Activated CD4-positive, alpha-beta T cell treated with anti-CD3 and anti-CD28 coated beads, Interleukin-2, amount 10 ng/mL, durations not matched to agents 7 days and 5 days (primary cell): Measurements from ENCODE around the gene LCP1. TPM values are rescaled to one million over a fixed set of nuclear protein-coding genes. Genes with fewer than 3 reads are reported as not detected.

Source experiments
- CTCF ChIA-PET: fragments of 350-600 bp; sonication (Branson Sonifier 250); formaldehyde crosslinking; loops from one replicate; lab custom pipeline; 2021; ENCODE audit warnings: antibody characterized with exemption; lab: Charles Lee
- POLR2A ChIA-PET: fragments of 350-600 bp; sonication (Branson Sonifier 250); formaldehyde crosslinking; loops from one replicate; lab custom pipeline; 2021; ENCODE audit warnings: antibody characterized with exemption; lab: Charles Lee
- DNase-seq: peaks from one replicate; pipeline ENCODE4 v3.0.0-alpha.2; 2020
- H3K27ac Mint-ChIP-seq: one replicate; pipeline ENCODE4 v1.8.0; 2021; ENCODE audit warnings: mild to moderate bottlenecking, moderate library complexity, mixed read lengths
- H3K27me3 Mint-ChIP-seq: one replicate; pipeline ENCODE4 v1.8.0; 2021; ENCODE audit warnings: mixed read lengths
- H3K36me3 Mint-ChIP-seq: one replicate; pipeline ENCODE4 v1.8.0; 2021; ENCODE audit warnings: low read depth, mixed read lengths
- H3K4me1 Mint-ChIP-seq: one replicate; pipeline ENCODE4 v1.8.0; 2021; ENCODE audit warnings: mixed read lengths
- H3K4me3 Mint-ChIP-seq: one replicate; pipeline ENCODE4 v1.8.0; 2021; ENCODE audit warnings: mild to moderate bottlenecking, moderate library complexity, mixed read lengths
- H3K9me3 Mint-ChIP-seq: one replicate; pipeline ENCODE4 v1.8.0; 2021; ENCODE audit warnings: mixed read lengths
- total RNA-seq, 2 experiments: library from RNA; stranded (reverse); gene quantifications; one replicate each; pipeline ENCODE4 v1.2.3, GENCODE V29; 2021

Gene LCP1
- total RNA-seq, 2 experiments from 2014 or later = 1,260 to 1,323 TPM

DNA sequence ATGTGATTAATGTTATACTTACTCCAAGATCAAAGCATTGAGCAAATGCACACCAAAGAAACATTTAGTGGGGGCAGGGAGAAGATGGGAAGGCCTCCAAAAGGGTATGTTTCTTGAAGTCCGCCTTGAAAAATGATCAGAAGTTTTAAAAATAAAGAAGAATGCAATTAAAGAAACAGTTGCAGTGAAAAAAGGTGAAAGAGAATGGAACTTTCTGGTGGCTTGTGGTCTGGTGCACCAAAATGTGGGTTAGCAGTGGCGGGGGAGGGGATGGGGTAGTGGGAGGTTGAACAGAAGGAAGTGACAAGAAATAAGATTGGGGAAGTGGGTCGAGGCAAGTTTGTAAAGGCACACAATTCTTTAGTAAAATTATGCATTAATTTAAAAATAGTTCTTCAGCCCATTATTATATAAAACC lies 2.5 kb downstream of the LCP1 start:
- DNase-seq = peak; percentile 89
- H3K4me1 Mint-ChIP-seq = peaks cover 66% of the 10 kb centered on the region
- POLR2A ChIA-PET = interaction anchor here (0.6 to 0.7 kb wide), 2 partner anchors 12 to 142 kb away, joined by 3 to 4 read pairs; no protein-coding TSS in a partner anchor
- peaks cover 67% of the 10 kb centered on the region for H3K36me3 Mint-ChIP-seq
- H3K9me3 Mint-ChIP-seq = no peaks in the 10 kb centered on the region
- no peaks in the 10 kb centered on the region for H3K27me3 Mint-ChIP-seq
- peak overlapping the region; percentile 93 for H3K4me3 Mint-ChIP-seq
- peak overlapping the region; percentile 98 for H3K27ac Mint-ChIP-seq
- CTCF ChIA-PET = interaction anchor here (1.2 to 1.9 kb wide), 2 partner anchors 19 to 142 kb away, joined by 5 to 6 read pairs; no protein-coding TSS in a partner anchor

DNA sequence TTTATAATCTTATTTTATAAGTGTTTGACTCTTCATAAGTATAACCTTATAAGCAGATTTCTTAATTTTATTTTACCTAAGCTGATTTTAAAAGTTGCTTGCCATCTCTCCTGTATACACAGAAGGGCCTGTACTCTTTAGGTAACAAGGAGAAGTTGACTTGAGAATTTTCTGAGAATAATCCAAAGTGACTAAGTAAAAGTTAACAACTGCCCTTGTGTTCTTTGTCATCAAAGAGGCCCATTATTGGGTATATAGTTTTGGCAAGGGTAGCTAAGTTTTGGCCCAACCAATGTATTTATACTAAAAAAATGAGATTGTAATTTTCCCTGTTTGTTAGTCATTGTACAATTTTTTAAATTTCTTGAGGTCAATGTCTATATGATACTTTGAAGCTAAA lies 3.2 kb downstream of the LCP1 start:
- no peak for DNase-seq
- peak overlapping the region; percentile 93 for H3K4me3 Mint-ChIP-seq
- ChIA-PET POLR2A (interaction anchor here (0.7 kb wide), 1 partner anchor 143 kb away, joined by 4 read pairs; no protein-coding TSS in a partner anchor), CTCF (interaction anchor here (0.9 to 1.9 kb wide), 3 partner anchors 17 to 143 kb away, joined by 5 to 6 read pairs (median 6); no protein-coding TSS in a partner anchor)
- H3K9me3 Mint-ChIP-seq = no peaks in the 10 kb centered on the region
- H3K4me1 Mint-ChIP-seq = peaks cover 64% of the 10 kb centered on the region
- peaks cover 73% of the 10 kb centered on the region for H3K36me3 Mint-ChIP-seq
- peak overlapping the region; percentile 98 for H3K27ac Mint-ChIP-seq
- H3K27me3 Mint-ChIP-seq = no peaks in the 10 kb centered on the region

DNA sequence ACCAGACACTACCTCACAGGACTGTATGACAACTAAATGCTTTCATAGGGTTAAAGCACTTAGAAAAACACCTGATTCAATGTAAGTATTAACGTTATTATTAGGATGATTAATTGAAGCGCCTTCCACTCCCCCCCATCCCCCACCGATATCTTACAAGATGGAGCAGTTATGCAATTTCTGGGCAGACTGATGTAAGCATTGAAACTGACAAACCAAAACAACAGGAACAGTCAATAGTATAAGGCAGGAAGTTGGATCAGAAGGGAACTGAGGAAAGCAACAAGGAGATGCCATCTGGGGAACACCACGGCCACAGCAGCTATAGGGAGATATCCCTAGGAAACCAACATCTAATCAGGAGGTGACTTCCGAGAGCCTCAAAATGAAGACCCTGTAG lies 3.8 kb downstream of the LCP1 start:
- Mint-ChIP-seq H3K4me3 (peak overlapping the region; percentile 93), H3K27ac (peak overlapping the region; percentile 98), H3K27me3 (no peaks in the 10 kb centered on the region), H3K4me1 (peaks cover 64% of the 10 kb centered on the region), H3K9me3 (no peaks in the 10 kb centered on the region), H3K36me3 (peaks cover 80% of the 10 kb centered on the region)
- DNase-seq = no peak
- ChIA-PET CTCF (interaction anchor here (1.1 to 1.9 kb wide), 2 partner anchors 21 to 144 kb away, joined by 3 to 5 read pairs; no protein-coding TSS in a partner anchor), POLR2A (interaction anchor here (0.5 kb wide), 1 partner anchor 18 kb away, joined by 3 read pairs; no protein-coding TSS in a partner anchor)

DNA sequence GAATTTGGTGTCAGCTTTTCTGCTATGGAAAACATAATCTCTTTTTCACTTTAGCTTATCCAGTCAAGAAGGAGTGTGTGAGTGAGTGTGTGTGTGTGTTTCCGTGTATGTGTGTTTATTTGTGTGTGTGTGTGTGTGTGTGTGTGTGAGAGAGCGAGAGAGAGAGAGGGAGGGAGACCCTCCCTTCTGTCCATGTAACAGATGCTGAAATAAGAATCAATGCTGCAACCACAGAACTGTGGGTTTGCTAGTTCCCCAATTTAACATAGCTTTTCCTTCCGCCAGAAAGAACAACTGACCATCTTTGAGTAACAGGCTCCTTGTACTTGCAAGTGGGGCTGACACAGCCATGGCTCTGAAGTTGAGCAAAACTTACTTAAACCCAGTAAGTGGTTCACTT lies 5.2 kb downstream of the LCP1 start:
- no peak for DNase-seq

DNA sequence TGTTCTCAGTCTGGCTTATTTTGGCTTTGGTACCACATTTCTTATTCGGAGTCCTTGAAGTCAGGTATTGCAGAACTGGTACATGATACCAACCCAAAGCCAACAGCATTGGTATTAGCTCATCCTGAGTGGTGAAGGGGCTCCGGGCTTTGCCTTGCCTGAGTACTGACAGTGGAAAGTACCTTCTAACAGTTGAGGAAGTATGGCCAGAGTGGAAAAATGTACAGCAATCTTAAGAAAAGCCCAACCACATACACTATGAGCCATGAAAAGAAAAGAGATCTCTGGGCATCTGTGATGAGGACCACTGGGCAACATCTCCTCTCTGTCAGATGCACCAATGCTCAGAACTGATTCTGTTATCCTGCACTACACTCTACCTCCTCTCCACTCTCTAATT lies 8.3 kb downstream of the LCP1 start:
- DNase-seq = peak; percentile 43
- H3K27ac Mint-ChIP-seq = peak overlapping the region; percentile 92
- peaks cover 93% of the 10 kb centered on the region for H3K4me1 Mint-ChIP-seq
- CTCF ChIA-PET = interaction anchor here (0.7 to 7.5 kb wide), 4 partner anchors 10 to 138 kb away, joined by 3 to 54 read pairs (median 4); no protein-coding TSS in a partner anchor
- POLR2A ChIA-PET = no interaction called here
- H3K4me3 Mint-ChIP-seq = peak overlapping the region; percentile 93
- H3K9me3 Mint-ChIP-seq = no peaks in the 10 kb centered on the region
- H3K36me3 Mint-ChIP-seq = peaks cover 91% of the 10 kb centered on the region
- H3K27me3 Mint-ChIP-seq = no peaks in the 10 kb centered on the region

More for the DNA sequence above, 5.2 kb downstream of the LCP1 start:
- peaks cover 66% of the 10 kb centered on the region for H3K4me1 Mint-ChIP-seq
- H3K4me3 Mint-ChIP-seq = peak overlapping the region; percentile 93
- no peaks in the 10 kb centered on the region for H3K9me3 Mint-ChIP-seq
- ChIA-PET POLR2A (interaction anchor here (0.8 kb wide), 1 partner anchor 16 kb away, joined by 4 read pairs; no protein-coding TSS in a partner anchor), CTCF (interaction anchor here (0.7 to 1.6 kb wide), 5 partner anchors 16 to 158 kb away, joined by 3 to 8 read pairs (median 5); no protein-coding TSS in a partner anchor)
- peaks cover 88% of the 10 kb centered on the region for H3K36me3 Mint-ChIP-seq
- H3K27me3 Mint-ChIP-seq = no peaks in the 10 kb centered on the region
- peak overlapping the region; percentile 98 for H3K27ac Mint-ChIP-seq

DNA sequence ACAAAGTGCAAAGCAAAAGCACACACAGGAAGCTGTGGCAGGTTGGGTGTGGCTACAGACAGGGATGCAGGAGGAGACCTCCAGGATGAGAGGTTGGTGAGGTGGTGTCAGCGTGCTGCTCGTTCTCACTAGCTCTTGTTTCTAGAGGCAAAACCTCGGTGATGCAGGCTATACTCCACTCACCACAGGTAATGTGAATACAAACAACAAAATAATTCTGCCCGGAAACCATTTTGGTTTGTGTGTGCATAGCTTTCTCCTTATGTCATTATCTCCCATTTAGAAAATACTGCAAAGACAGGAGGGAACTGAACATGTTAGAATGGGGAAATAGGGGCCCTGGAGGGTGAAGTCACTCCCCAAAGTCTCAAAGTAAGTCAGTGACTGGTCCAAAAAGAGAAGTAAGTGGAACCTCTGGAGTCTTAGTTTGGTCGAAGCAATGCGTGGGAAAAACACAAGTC lies 9.4 kb downstream of the LCP1 start:
- Mint-ChIP-seq H3K36me3 (peaks cover 90% of the 10 kb centered on the region), H3K4me3 (peak overlapping the region; percentile 93), H3K27me3 (no peaks in the 10 kb centered on the region), H3K9me3 (no peaks in the 10 kb centered on the region), H3K4me1 (peaks cover 94% of the 10 kb centered on the region), H3K27ac (peak overlapping the region; percentile 92)
- ChIA-PET POLR2A (interaction anchor here (1.1 to 1.4 kb wide), 3 partner anchors 10 to 39 kb away, joined by 3 to 6 read pairs (median 3); partner anchors contain the start of gene LCP1), CTCF (interaction anchor here (0.6 to 7.5 kb wide), 8 partner anchors 10 to 149 kb away, joined by 3 to 54 read pairs (median 4); partner anchors contain the start of gene LCP1)
- peak; percentile 89 for DNase-seq

DNA sequence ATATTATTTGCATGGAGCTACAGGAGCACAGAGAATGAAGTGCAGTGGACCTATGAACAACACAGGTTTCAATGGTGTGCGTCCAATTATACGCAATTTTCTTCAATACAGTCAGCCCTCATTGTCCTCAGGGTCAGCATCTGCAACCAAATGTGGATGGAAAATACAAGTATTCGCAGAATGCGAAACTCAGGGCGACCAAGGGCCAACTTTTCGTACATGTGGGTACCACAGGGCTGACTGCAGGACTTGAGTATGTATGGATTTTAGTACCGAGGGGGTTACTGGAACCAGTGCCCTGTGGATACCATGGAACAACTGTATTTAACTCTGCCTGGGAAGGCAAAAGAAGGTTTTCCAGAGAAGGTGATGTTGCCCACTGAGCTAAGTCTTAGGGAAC lies 10.2 kb downstream of the LCP1 start:
- ChIA-PET CTCF (interaction anchor here (0.6 to 7.5 kb wide), 7 partner anchors 10 to 150 kb away, joined by 3 to 54 read pairs (median 5); partner anchors contain the start of gene LCP1), POLR2A (interaction anchor here (1.1 to 1.4 kb wide), 2 partner anchors 10 to 11 kb away, joined by 3 to 6 read pairs; partner anchors contain the start of gene LCP1)
- H3K27me3 Mint-ChIP-seq = no peaks in the 10 kb centered on the region
- H3K9me3 Mint-ChIP-seq = no peaks in the 10 kb centered on the region
- peak overlapping the region; percentile 92 for H3K27ac Mint-ChIP-seq
- H3K36me3 Mint-ChIP-seq = peaks cover 88% of the 10 kb centered on the region
- H3K4me3 Mint-ChIP-seq = peak overlapping the region; percentile 93
- no peak for DNase-seq
- H3K4me1 Mint-ChIP-seq = peaks cover 95% of the 10 kb centered on the region

DNA sequence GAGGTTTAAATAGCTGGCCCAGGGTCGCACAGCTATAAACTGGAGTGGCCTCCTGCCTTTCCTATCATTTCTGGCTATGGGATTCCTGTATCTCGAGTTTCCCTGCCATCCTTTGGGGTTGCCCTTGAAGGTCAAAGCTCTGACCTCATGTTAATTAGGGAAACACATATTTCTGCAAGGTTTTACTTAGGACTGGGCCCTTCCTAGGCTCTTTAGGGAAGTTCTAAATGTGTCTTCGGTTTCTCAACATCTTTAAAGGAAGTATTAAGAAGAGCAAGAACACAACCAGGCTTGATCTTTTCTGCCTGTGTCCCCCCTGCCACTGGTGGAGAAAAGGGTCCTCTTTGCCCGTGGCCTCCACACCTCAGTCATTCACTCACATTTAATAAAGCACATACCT lies 10.8 kb downstream of the LCP1 start:
- H3K27me3 Mint-ChIP-seq = no peaks in the 10 kb centered on the region
- ChIA-PET POLR2A (interaction anchor here (0.6 kb wide), 1 partner anchor 40 kb away, joined by 3 read pairs; no protein-coding TSS in a partner anchor), CTCF (interaction anchor here (0.7 to 7.5 kb wide), 9 partner anchors 11 to 150 kb away, joined by 3 to 54 read pairs (median 5); partner anchors contain the start of gene LCP1)
- peak overlapping the region; percentile 92 for H3K27ac Mint-ChIP-seq
- peaks cover 94% of the 10 kb centered on the region for H3K4me1 Mint-ChIP-seq
- H3K4me3 Mint-ChIP-seq = peak overlapping the region; percentile 93
- no peaks in the 10 kb centered on the region for H3K9me3 Mint-ChIP-seq
- no peak for DNase-seq
- peaks cover 86% of the 10 kb centered on the region for H3K36me3 Mint-ChIP-seq

DNA sequence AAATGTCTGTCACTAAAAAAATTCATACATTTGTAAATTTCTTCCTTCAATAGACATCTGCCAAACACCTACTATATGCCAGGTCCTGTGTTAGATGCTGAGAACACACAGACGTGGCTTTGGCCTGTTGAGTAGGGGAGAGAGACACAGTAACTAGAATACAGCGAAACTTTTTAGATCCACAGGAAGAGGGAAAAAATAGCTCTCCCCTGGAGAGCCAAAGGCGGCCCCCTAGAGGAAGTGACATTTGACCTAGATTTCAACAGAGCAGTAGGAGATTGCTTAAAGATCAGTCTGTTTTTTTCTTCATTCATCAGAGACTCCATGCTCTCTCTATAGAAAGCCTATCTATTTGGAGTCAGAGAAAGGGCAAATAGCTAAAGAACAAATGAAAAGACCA lies 11.3 kb downstream of the LCP1 start:
- Mint-ChIP-seq H3K4me1 (peaks cover 94% of the 10 kb centered on the region), H3K9me3 (no peaks in the 10 kb centered on the region), H3K36me3 (peaks cover 85% of the 10 kb centered on the region), H3K27me3 (no peaks in the 10 kb centered on the region), H3K27ac (peak overlapping the region; percentile 92), H3K4me3 (peak overlapping the region; percentile 93)
- CTCF ChIA-PET = interaction anchor here (0.7 to 7.5 kb wide), 10 partner anchors 11 to 803 kb away, joined by 3 to 54 read pairs (median 4); partner anchors contain the start of gene LCP1
- DNase-seq = no peak
- POLR2A ChIA-PET = interaction anchor here (0.6 kb wide), 1 partner anchor 41 kb away, joined by 3 read pairs; no protein-coding TSS in a partner anchor

DNA sequence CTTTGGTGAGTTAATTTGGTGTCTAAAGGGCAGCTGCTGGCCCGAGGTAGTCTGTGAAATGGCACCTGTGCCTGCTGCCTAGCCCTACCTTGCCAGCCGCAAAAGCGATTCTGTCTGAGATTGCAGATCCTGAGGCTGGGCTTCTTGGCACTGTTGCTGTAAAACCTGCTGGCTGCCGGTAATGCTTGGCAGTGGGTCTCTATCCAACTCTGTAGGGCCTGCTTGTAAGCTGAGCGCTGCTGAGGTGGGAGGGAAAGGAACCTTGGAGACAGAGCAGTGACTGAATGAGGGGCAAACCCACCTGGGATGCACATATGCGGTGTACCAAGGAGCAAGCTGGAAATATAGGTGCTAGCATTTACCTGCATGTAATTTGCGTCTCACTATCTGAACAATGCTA lies 11.7 kb downstream of the LCP1 start:
- ChIA-PET POLR2A (no interaction called here), CTCF (interaction anchor here (0.7 to 7.5 kb wide), 7 partner anchors 10 to 803 kb away, joined by 3 to 54 read pairs (median 5); partner anchors contain the start of gene LCP1)
- no peaks in the 10 kb centered on the region for H3K9me3 Mint-ChIP-seq
- DNase-seq = no peak
- peaks cover 93% of the 10 kb centered on the region for H3K4me1 Mint-ChIP-seq
- H3K4me3 Mint-ChIP-seq = peak overlapping the region; percentile 93
- peaks cover 84% of the 10 kb centered on the region for H3K36me3 Mint-ChIP-seq
- H3K27ac Mint-ChIP-seq = peak overlapping the region; percentile 92
- H3K27me3 Mint-ChIP-seq = no peaks in the 10 kb centered on the region

DNA sequence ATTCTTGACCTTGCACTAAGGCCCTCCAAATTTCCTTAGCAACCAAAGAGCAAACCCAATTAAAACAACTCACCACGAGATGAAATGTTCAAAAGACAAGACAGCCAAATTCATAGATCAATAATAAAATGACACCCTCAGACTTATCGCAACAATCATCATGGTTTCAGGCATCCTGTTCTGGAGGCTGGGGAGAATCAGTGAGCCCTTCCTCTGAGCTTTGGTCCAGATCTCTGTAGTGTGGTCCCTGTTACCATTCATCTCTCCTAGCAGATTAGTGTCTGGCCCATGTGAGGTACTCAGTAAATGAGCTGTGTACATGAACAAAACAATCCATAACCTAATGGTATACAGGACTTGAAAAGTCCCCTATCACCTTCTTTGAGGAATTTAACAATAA lies 12.2 kb downstream of the LCP1 start:
- H3K27me3 Mint-ChIP-seq = no peaks in the 10 kb centered on the region
- no peaks in the 10 kb centered on the region for H3K9me3 Mint-ChIP-seq
- POLR2A ChIA-PET = no interaction called here
- CTCF ChIA-PET = interaction anchor here (1.1 to 7.5 kb wide), 3 partner anchors 10 to 152 kb away, joined by 3 to 54 read pairs (median 8); no protein-coding TSS in a partner anchor
- no peak for DNase-seq
- peak overlapping the region; percentile 93 for H3K4me3 Mint-ChIP-seq
- peak overlapping the region; percentile 92 for H3K27ac Mint-ChIP-seq
- peaks cover 91% of the 10 kb centered on the region for H3K4me1 Mint-ChIP-seq
- peaks cover 80% of the 10 kb centered on the region for H3K36me3 Mint-ChIP-seq

DNA sequence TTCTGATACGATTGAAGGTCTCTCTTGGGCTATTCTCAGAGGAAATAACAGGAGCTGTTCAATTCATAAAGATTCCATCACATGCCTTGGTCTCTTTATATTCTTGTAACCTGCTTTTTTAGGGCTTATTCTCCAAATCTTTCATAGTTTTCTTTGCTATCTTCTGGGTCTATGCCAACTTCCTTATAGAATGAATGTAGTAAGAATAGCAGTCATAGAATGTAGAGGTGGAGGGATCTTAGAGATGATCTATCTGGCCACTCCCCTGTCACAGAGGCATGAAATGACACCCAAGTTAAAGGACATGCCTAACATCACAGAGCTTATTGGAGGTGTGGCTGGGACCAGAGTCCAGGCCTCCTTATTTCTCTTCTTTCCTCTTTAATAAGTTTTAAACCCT lies 13.2 kb downstream of the LCP1 start:
- H3K27ac Mint-ChIP-seq = peak overlapping the region; percentile 92

More for the DNA sequence above, 13.2 kb downstream of the LCP1 start:
- no peaks in the 10 kb centered on the region for H3K9me3 Mint-ChIP-seq
- no peaks in the 10 kb centered on the region for H3K27me3 Mint-ChIP-seq
- ChIA-PET POLR2A (interaction anchor here (1.1 to 1.6 kb wide), 2 partner anchors 11 to 14 kb away, joined by 3 to 4 read pairs; no protein-coding TSS in a partner anchor), CTCF (interaction anchor here (1.0 to 7.5 kb wide), 4 partner anchors 9 to 18 kb away, joined by 3 to 54 read pairs (median 10); no protein-coding TSS in a partner anchor)
- no peak for DNase-seq
- peaks cover 80% of the 10 kb centered on the region for H3K36me3 Mint-ChIP-seq
- H3K4me3 Mint-ChIP-seq = peak overlapping the region; percentile 93
- H3K4me1 Mint-ChIP-seq = peaks cover 92% of the 10 kb centered on the region
